Right cardiac atrium (tissue), 5 donors: ENCODE measurements around the gene CARD11. TPM values are rescaled to one million over a fixed set of nuclear protein-coding genes. Genes with fewer than 3 reads are reported as not detected.

Experiments used
- polyA plus RNA-seq: library from polyadenylated mRNA; stranded (reverse); fragments of 200-250 nt; gene quantifications from one replicate; pipeline ENCODE4 v1.2.3, GENCODE V29; 2013
- total RNA-seq, 4 donors: library from RNA; stranded (reverse); fragmentation: NEBNext Ultra II Directional; extraction: Animal tissue kit (Norgen Biotek cat#: 25700); gene quantifications; one replicate each; pipeline ENCODE4 v1.2.1, GENCODE V29; 2021
- donor health status: healthy with polysubstance abuse.
- donor health status: DM: no; HTN: yes; CAD: no.
- donor health status: DM: no; HTN: no; CAD: no.
- donor health status: DM: no; HTN: yes; CAD: no; lungs with severe emphysema.
- donor health status: DM: yes; HTN: yes; CAD: no.

Gene CARD11
- total and polyA plus RNA-seq, 5 donors, result 0.16 to 0.96 (median 0.41) TPM

Other genes with a start within 250 kb of the CARD11 start
- gene GNA12, start 199.6 kb downstream of the CARD11 start, total RNA-seq, result 10 to 100 TPM; 60.8 to 68.1 (median 64.4) TPM
- gene GNA12, start 199.6 kb downstream of the CARD11 start, polyA plus RNA-seq, result 32.8 TPM